GM15510 (cell line): ENCODE measurements around the gene HTR2B.

Experiments used
- POLR2A ChIP-seq: IDR thresholded peaks from 3 replicates; pipeline ENCODE4 v1.6.1; 2011; ENCODE audit warnings: borderline replicate concordance; ENCODE audit not compliant: insufficient read length; ENCODE audit errors: extremely low read depth

The HTR2B gene

DNA sequence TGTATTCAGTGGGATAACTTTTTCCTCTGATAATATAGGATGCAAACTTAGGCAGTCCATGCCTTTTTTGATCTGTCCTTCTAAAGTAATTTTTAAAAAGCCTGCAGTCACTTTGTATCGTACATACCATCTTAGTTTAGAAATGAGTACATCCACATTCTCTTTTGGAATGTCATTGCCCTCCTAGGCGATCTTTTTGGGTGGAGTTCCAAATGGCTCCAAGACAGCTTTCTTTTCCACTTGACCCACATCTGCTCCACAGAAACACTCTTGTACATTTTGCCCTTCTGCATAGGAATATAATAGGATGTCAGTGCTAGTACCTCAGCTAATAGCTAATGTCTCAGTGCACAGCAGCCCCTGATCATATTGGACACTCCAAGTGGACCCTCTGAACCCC, 21.8 kb upstream of the HTR2B start:
- TF ChIP-seq POLR2A = no peak

DNA sequence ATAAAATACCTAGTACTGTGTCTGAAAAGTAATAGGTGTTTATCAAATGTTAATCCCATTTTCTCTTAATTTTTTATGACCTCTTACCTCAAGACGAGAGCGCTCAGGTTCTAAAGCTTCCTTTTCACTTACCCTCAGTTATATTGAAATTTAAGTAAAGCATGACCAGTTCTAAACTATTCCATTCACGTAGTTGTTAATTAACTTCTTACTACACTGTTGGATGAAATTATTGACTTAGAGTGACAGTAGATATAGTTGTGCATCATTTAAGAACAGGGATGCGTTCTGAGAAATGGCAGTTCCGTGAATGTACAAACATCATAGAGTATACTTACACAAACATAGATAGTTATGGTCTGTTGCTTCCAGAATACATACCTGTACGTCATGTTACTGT, 20.1 kb upstream of the HTR2B start:
- no peak for TF ChIP-seq POLR2A

DNA sequence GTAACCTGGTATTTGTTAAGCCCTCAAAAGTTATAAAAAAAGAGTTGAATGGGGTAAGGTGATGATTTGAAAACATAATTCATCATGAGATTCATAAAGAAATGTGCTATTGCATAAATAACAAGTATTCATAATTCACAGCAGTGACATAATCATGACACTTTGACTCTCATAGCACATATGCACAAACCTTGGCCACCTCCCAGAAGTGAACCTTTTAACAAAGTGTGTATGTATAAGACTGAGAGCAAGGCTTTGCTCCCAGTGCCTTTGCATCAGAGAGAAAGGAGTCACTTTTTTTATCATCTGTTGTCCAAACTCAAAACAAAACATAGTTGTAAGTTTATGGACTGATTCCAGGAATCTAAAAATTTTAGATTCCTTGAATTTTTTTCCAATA, 15.0 kb upstream of the HTR2B start:
- TF ChIP-seq POLR2A = no peak

DNA sequence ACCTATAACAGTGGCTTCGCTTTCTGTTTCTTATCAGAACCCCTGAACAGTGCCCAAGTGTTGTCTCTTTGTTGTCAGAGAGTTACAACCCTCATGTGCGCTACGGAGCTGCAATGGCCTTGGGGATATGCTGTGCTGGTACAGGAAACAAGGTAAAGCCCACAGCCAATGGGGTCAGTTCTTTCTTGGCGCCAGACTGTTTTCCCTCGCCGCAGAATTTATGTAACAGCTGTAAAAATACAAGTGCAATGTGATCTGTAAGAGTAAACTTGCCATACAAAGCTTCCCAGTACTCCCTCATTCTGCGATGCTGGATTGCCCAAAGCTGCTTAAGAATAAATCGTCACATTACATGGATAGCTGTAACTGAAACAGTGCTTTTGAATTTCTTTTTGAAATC, 13.9 kb upstream of the HTR2B start:
- no peak for TF ChIP-seq POLR2A

DNA sequence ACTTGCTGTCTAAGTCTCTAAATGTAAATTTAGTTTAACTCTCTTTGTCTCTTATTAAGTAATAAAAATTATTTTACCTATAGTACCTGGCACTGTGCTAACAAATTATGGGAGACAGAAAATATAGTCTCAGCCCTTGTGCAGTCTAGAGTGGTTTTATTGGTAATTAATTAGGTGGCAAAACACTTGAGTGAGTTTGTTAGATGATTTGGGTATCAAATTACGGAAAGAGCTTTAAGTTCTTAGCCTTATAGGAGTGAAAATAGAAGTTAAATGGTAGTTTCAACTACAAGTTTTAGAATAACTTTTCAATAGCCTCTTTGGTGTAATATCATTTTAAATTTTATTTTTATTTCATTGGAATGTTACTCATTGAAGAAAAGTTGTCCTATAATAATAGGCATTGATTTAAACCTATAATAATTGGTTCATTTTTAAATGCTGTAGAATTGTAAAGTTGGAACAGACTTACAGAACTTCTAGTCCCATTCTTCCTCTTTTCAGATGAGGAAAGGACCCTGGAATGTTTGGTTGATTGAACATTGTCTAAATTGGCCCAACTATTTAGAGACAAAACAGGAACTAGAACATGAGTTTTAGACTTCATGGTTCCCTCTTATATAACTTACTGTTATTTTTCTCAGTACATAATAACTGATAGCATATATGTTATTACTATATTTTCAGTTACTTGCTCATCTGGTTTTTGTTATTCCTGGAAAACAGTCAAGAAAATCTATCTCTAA, 10.2 kb upstream of the HTR2B start:
- no peak for TF ChIP-seq POLR2A

DNA sequence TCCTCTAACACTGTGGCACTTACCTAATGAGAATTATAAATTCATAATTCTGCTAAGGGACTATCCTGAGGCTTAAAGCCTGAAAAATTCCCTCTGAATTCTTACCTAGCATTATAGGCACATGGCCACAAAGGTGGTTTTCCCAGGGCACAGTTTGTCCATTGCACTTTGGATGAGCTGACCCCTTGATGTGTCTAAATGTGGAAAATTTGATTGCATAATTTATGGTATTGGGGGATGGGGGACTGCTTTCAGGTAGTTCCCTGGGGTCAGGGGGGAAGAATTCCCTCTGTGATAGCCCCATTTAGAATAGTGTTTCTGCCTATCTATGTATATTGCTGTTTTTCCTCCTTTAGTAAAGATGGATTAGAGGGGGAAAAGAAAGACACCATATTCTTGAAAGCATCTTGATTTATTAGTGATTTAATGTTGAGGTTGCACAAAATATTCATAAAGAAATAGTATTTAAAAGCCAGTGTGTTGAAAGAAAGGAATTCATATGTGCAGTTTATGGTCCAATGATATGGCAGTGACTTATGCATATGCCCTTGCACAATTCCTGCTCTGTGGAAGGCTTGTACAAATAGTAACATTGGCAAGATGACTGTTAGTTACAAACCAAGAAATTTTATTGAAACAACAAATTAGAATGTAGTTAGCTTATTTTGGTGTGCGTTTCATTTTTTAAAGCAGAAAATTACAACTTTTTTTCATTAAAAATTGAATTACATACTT, 8.7 kb upstream of the HTR2B start:
- no peak for TF ChIP-seq POLR2A

DNA sequence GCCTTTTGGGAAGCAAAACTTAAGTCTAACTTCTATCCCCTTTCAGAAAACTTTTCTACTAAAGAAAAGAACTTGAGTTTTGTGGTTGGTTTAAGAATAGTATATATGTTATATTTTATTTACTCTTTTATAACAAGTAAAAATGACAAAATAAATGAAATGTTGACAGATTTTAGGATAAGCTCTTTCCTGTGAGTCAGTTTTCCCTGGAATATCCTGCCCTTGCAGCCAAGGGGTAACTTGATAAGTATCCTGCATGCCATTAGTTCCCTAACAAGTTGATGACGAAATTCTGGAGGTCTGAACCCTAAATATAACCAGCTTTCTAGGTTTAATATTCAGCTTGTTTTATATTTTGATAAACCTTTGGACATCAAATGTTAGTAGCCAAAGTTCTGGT, 7.3 kb upstream of the HTR2B start:
- no peak for TF ChIP-seq POLR2A

DNA sequence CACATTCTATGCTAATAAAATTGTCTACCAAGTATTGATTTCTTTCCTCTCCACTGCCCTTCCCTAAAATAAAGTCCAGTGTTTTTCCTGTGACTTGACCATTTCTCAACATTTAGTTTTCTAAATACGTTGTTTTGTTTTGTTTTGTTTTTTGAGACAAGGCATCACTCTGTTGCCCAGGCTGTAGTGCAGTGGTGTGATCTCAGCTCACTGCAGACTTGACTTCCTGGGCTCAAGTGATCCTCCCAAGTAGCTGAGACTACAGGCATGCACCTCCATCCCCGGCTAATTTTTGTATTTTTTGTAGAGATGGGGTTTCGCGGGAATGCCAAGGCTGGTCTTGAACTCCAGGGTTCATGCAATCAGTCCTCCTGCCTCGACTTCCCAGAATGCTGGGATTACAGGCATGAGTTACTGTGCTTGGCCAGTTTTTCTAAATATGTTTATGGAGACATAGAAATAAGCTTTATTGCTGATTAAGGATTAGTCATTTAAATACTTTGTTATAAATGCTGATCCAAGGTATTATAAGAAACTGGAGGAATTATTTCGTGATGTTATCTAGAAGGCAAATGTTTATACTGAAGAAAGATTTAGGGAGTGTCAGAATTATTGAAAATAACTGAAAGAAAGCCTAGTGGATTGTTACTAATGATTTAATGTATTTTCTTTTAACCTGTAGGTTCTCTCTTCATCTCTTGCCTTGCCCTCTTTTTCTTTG, 5.7 kb upstream of the HTR2B start:
- TF ChIP-seq POLR2A = no peak

DNA sequence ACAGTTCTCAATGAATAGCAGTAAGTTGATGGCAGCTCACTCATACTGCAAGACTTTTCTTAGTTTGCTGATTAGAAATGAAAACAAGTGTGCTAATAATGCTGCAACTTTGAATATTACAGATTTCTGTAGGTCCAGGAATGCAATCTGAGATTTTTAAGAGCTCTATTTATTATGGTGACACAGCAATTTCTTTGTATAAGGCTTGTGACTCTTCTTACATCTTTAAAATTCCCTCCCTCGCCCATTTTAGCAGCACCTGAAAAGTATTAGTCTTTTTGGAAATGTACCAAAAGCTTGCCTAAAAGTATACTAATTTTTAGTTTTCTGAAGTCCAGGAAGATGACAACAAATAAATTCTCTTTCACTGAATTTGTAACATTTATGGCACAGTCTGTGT, 4.4 kb upstream of the HTR2B start:
- no peak for TF ChIP-seq POLR2A

DNA sequence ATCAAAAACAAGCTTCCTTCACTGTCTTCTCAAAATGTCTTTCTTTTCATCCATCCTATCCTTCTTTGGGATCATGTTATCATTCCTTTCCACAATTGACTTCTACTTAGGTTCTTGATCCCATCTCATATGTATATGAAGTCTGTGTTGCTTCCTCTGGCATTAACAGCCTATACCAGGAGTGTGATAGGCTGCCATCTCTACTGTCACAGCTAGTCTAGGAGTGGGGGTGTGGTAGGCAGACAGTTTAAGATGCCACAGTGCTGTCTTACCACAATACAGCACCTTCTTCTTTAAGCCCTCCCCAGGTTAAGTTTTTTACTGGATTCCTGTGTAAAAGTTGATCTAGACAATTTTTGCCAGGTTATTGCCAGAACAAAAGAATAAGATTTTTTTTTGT, 3.7 kb upstream of the HTR2B start:
- TF ChIP-seq POLR2A = no peak

DNA sequence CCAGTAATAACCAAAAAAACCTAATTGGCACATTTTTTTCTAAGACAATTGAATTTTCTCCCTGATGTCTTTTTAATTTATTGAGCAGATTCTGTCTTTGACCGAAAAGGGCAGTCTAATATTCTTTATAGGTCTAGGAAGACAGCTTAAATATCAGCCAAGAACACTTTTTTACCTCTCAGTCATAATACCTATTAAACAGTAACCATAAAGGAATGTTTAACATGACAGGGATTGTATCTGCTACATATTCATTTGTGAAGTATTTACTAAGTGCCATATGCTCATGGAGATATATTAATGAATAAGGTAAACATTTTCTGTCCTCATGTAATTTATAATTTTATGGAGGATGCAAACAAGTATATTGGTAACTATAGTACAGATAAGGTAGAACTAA, 3.1 kb upstream of the HTR2B start:
- no peak for TF ChIP-seq POLR2A

DNA sequence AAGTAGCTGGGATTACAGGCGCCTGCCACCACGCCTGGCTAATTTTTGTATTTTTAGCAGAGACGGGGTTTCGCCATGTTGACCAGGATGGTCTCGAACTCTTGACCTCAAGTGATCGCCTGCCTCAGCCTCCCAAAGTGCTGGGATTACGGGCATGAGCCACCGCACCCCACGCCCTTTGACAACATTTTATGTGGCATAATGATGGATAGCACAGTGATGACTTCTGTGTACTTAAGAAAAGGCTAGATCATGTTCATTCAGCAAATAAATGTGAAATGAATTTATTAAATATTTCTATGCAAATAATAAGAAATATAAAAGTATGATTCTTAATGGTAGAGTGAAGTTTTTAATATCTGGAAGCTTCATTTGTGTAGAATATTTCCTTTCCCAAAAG, 2.6 kb upstream of the HTR2B start:
- no peak for TF ChIP-seq POLR2A

DNA sequence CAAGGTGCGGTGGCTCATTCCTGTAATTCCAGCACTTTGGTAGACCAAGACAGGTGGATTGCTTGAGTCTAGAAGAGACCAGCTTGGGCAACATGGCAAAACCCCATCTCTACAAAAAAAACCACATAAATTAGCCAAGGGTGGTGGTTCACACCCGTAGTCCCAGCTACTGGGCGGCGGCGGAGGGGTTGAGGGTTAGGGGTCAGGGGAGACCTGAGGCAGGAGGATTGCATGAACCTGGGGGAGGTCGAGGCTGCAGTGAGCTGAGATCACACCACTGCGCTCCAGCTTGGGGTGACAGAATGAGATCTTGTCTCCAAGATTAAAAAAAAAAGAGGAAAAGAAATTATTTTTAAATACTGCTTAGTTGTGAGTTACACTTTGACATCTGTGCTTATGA, 1.3 kb upstream of the HTR2B start:
- no peak for TF ChIP-seq POLR2A

DNA sequence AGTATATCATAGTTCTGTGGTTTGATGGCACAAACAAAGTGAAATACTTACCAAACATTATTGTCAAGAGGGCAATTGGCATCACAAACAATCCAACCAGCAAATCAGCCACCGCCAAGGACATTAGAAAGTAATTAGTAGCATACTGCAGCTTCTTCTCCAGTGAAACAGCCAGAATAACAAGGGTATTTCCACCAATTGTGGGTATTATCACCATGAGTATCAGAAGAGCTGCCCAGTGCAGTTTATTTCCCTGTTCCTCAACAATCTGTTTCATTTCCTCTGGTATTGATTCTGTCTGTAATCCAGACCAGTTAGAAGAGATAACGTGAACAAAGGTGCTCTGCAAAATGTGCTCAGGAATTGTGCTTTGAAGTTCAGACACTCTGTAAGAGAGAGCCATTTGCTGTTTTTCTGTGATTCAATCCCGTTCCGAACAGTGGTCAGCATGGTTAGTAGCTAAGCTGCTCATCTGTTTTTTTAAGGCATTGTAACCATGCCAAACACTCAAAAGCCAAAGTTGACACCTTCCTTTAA, 1.4 kb downstream of the HTR2B start:
- TF ChIP-seq POLR2A = no peak

DNA sequence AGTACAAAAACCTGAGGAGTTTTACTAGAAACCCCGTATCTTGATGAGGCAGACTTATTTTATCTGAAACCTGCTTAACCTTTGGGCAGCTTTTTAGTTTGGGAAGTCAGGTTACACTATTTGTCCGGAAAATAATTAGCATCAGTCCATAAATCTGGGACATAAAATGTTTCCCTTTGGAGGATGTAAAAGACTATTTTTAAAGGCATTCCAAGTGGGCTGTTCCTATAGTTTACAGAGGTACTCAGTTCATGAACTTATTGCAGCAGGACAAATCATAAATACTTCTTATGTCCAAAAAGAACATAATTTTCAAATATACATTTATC, 6.3 kb downstream of the HTR2B start:
- TF ChIP-seq POLR2A = no peak
